Choroid plexus epithelial cell (primary cell): Measurements from ENCODE around the gene PCDHA6.
"Not testable (repeated sequence)": the region's sequence is repeated elsewhere in the genome, so short reads cannot be mapped to it uniquely, and the experiment has no call there.

ENCODE experiments used
- DNase-seq: peaks from one replicate; pipeline ENCODE4 v3.0.0-alpha.2; 2010; ENCODE audit warnings: low read depth
- H3K4me3 ChIP-seq: 2 replicates; pipeline ENCODE4 v1.5.1; 2011; ENCODE audit warnings: low read depth, mild to moderate bottlenecking, control low read depth, low read length, moderate library complexity
- TF ChIP-seq, protein P1 (sequence below): conservative IDR thresholded peaks from 2 replicates; pipeline ENCODE4 v1.5.1; 2011; ENCODE audit warnings: low read depth, mild to moderate bottlenecking, control low read depth, inconsistent platforms, low read length, moderate library complexity

Gene PCDHA6

GRCh38 chr5:140795259-140795641, 32.5 kb upstream of the PCDHA6 start:
- TF ChIP-seq, protein P1, sequence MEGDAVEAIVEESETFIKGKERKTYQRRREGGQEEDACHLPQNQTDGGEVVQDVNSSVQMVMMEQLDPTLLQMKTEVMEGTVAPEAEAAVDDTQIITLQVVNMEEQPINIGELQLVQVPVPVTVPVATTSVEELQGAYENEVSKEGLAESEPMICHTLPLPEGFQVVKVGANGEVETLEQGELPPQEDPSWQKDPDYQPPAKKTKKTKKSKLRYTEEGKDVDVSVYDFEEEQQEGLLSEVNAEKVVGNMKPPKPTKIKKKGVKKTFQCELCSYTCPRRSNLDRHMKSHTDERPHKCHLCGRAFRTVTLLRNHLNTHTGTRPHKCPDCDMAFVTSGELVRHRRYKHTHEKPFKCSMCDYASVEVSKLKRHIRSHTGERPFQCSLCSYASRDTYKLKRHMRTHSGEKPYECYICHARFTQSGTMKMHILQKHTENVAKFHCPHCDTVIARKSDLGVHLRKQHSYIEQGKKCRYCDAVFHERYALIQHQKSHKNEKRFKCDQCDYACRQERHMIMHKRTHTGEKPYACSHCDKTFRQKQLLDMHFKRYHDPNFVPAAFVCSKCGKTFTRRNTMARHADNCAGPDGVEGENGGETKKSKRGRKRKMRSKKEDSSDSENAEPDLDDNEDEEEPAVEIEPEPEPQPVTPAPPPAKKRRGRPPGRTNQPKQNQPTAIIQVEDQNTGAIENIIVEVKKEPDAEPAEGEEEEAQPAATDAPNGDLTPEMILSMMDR: peak; percentile 15
- no peak overlapping the region for H3K4me3 ChIP-seq
- peak; percentile 1 for DNase-seq

DNA sequence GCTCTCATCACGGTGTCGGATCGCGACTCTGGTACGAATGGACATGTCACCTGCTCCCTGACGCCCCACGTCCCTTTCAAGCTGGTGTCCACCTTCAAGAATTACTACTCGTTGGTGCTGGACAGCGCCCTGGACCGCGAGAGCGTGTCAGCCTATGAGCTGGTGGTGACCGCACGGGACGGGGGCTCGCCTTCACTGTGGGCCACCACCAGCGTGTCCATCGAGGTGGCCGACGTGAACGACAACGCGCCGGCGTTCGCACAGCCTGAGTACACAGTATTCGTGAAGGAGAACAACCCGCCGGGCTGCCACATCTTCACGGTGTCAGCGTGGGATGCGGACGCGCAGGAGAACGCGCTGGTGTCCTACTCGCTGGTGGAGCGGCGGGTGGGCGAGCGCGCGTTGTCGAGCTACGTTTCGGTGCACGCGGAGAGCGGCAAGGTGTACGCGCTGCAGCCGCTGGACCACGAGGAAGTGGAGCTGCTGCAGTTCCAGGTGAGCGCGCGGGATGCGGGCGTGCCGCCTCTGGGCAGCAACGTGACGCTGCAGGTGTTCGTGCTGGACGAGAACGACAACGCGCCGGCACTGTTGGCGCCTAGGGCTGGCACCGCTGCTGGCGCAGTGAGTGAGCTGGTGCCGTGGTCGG, 31.6 kb upstream of the PCDHA6 start:
- not testable (repeated sequence) for DNase-seq, H3K4me3 ChIP-seq

DNA sequence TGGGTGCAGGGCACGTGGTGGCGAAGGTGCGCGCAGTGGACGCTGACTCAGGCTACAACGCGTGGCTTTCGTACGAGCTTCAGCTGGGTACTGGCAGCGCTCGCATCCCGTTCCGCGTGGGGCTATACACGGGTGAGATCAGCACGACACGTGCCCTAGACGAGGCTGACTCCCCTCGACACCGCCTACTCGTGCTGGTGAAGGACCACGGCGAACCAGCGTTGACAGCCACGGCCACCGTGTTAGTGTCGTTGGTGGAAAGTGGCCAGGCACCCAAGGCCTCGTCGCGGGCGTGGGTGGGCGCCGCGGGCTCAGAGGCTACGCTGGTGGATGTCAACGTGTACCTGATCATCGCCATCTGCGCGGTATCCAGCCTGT, 31.1 kb upstream of the PCDHA6 start:
- no peak for DNase-seq
- H3K4me3 ChIP-seq: no peak overlapping the region
- TF ChIP-seq, protein P1: no peak

- DNase-seq: peak; percentile 6
- no peak within 1 kb of the TSS for H3K4me3 ChIP-seq
- TF ChIP-seq, protein P1: no peak
Measured at GRCh38 chr5:140800816-140801493, 26.8 kb upstream of the PCDHA6 start, which contains the start of gene PCDHA3. PCDHA3 (plus strand) TSS chr5:140801057.

- peak; percentile 2 for DNase-seq
- TF ChIP-seq, protein P1: no peak
- no peak overlapping the region for H3K4me3 ChIP-seq
Measured at GRCh38 chr5:140801494-140801841, 26.3 kb upstream of the PCDHA6 start.

DNA sequence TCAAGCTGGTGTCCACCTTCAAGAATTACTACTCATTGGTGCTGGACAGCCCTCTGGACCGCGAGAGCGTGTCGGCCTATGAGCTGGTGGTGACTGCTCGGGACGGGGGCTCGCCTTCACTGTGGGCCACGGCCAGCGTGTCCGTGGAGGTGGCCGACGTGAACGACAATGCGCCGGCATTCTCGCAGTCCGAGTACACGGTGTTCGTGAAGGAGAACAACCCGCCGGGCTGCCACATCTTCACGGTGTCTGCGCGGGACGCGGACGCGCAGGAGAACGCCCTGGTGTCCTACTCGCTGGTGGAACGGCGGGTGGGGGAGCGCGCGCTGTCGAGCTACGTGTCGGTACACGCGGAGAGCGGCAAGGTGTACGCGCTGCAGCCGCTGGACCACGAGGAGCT, 25.4 kb upstream of the PCDHA6 start:
- H3K4me3 ChIP-seq: not testable (repeated sequence)

DNA sequence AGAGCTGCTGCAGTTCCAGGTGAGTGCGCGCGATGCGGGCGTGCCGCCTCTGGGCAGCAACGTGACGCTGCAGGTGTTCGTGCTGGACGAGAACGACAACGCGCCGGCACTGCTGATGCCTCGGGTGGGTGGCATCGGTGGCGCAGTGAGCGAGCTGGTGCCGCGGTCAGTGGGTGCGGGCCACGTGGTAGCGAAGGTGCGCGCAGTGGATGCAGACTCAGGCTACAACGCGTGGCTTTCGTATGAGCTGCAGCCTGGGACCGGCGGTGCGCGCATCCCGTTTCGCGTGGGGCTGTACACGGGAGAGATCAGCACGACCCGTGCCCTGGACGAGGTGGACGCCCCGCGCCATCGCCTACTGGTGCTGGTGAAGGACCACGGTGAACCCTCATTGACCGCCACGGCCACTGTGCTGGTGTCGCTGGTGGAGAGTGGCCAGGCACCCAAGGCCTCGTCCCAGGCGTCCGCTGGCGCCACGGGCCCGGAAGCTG, 24.9 kb upstream of the PCDHA6 start:
- DNase-seq: no peak
- TF ChIP-seq, protein P1: no peak
- H3K4me3 ChIP-seq: no peak overlapping the region

More for the DNA sequence above, 25.4 kb upstream of the PCDHA6 start:
- not testable (repeated sequence) for DNase-seq
